IMR-90 (cell line): ENCODE data around the gene ARHGEF1. TPM values are rescaled to one million over a fixed set of nuclear protein-coding genes. Genes with fewer than 3 reads are reported as not detected.

ENCODE experiments used
- ATAC-seq: fragments of 200-7000 bp; cut with Tn5 transposase; 2 replicates; pipeline ENCODE4 v1.9.1; 2020; ENCODE audit warnings: low read depth, mild to moderate bottlenecking, moderate library complexity
- BruUV-seq: library from RNA; stranded (reverse); fragments of 400-500 nt; replicated peaks from 2 replicates; lab custom pipeline; 2021; lab: Mats Ljungman, UMichigan
- CTCF ChIA-PET: fragments of 300-600 bp; formaldehyde crosslinking; extraction: SDS; loops from one replicate; lab custom pipeline; 2021; ENCODE audit warnings: antibody characterized with exemption; lab: Yijun Ruan, JAX
- POLR2A ChIA-PET: fragments of 300-600 bp; sonication (Branson Sonifier 250); formaldehyde crosslinking; loops from one replicate; lab custom pipeline; 2022; ENCODE audit warnings: antibody characterized with exemption; ENCODE audit not compliant: unreplicated experiment; lab: Charles Lee
- DNase-seq: peaks from one replicate; pipeline ENCODE4 v3.0.0; 2013
- H2AFZ ChIP-seq: replicated peaks from 2 replicates; pipeline ENCODE3; 2013; ENCODE audit warnings: low read length, mild to moderate bottlenecking; ENCODE audit not compliant: poor library complexity
- H2AK5ac ChIP-seq: 2 replicates; pipeline ENCODE4 v1.6.1; 2013; ENCODE audit warnings: low read depth, low read length, inconsistent platforms
- H2AK9ac ChIP-seq: replicated peaks from 2 replicates; pipeline ENCODE3; 2013; ENCODE audit warnings: mild to moderate bottlenecking, low read depth, low read length, moderate library complexity; ENCODE audit not compliant: poor library complexity
- H2BK120ac ChIP-seq: 2 replicates; pipeline ENCODE4 v1.6.1; 2013; ENCODE audit warnings: low read depth, low read length, inconsistent platforms
- H2BK15ac ChIP-seq: 3 replicates; pipeline ENCODE4 v1.6.1; 2013; ENCODE audit warnings: low read depth, low read length, inconsistent platforms
- H2BK20ac ChIP-seq: 2 replicates; pipeline ENCODE4 v1.6.1; 2013; ENCODE audit warnings: low read depth, mild to moderate bottlenecking, inconsistent platforms, low read length, moderate library complexity
- H2BK5ac ChIP-seq: 2 replicates; pipeline ENCODE4 v1.6.1; 2013; ENCODE audit warnings: mild to moderate bottlenecking, low read depth, low read length, inconsistent platforms; ENCODE audit not compliant: poor library complexity, severe bottlenecking
- H3K14ac ChIP-seq: replicated peaks from 2 replicates; pipeline ENCODE4 v1.6.1; 2013; ENCODE audit warnings: low read depth, low read length, inconsistent platforms
- H3K18ac ChIP-seq: 2 replicates; pipeline ENCODE4 v1.6.1; 2013; ENCODE audit warnings: low read depth, low read length, control low read depth
- H3K23ac ChIP-seq: 2 replicates; pipeline ENCODE4 v1.6.1; 2013; ENCODE audit warnings: low read depth, low read length, inconsistent platforms
- H3K27ac ChIP-seq: 2 replicates; pipeline ENCODE4 v1.5.1; 2013; ENCODE audit warnings: mild to moderate bottlenecking, control low read depth, low read length; ENCODE audit not compliant: insufficient read depth
- H3K27me3 ChIP-seq: 2 replicates; pipeline ENCODE4 v1.6.1; 2013; ENCODE audit warnings: low read length; ENCODE audit not compliant: control insufficient read depth, insufficient read depth
- H3K36me3 ChIP-seq: 2 replicates; pipeline ENCODE4 v1.6.1; 2013; ENCODE audit warnings: low read length, mixed read lengths; ENCODE audit not compliant: control insufficient read depth, insufficient read depth
- H3K4ac ChIP-seq: 2 replicates; pipeline ENCODE4 v1.6.1; 2013; ENCODE audit warnings: low read depth, low read length, inconsistent platforms
- H3K4me1 ChIP-seq: 2 replicates; pipeline ENCODE4 v1.6.1; 2013; ENCODE audit warnings: low read length, mixed read lengths; ENCODE audit not compliant: control insufficient read depth, insufficient read depth
- H3K4me2 ChIP-seq: 2 replicates; pipeline ENCODE4 v1.6.1; 2013; ENCODE audit warnings: low read depth, mild to moderate bottlenecking, control low read depth, low read length, moderate library complexity
- H3K4me3 ChIP-seq: 2 replicates; pipeline ENCODE4 v1.5.1; 2013; ENCODE audit warnings: low read depth, mild to moderate bottlenecking, control low read depth, low read length, moderate library complexity; ENCODE audit not compliant: insufficient read depth
- H3K56ac ChIP-seq: 2 replicates; pipeline ENCODE4 v1.6.1; 2013; ENCODE audit warnings: low read length, inconsistent platforms; ENCODE audit not compliant: insufficient read depth; ENCODE audit errors: extremely low read depth
- H3K79me1 ChIP-seq, 2 experiments: 2 replicates each; pipeline ENCODE4 v1.6.1; 2013; ENCODE audit warnings: low read length in 2 of 2, inconsistent platforms in 1 of 2, low read depth in 1 of 2
- H3K9ac ChIP-seq: 2 replicates; pipeline ENCODE4 v1.6.1; 2013; ENCODE audit warnings: low read depth, low read length, control low read depth
- H3K9me1 ChIP-seq: 2 replicates; pipeline ENCODE4 v1.6.1; 2013; ENCODE audit warnings: low read length, inconsistent platforms; ENCODE audit not compliant: insufficient read depth
- H3K9me3 ChIP-seq: 2 replicates; pipeline ENCODE4 v1.6.1; 2013; ENCODE audit warnings: low read length; ENCODE audit not compliant: control insufficient read depth, insufficient read depth
- H4K20me1 ChIP-seq: 2 replicates; pipeline ENCODE4 v1.6.1; 2013; ENCODE audit warnings: low read length, inconsistent platforms; ENCODE audit not compliant: insufficient read depth
- H4K5ac ChIP-seq: 2 replicates; pipeline ENCODE4 v1.6.1; 2013; ENCODE audit warnings: mild to moderate bottlenecking, low read depth, low read length, control low read depth
- H4K8ac ChIP-seq, 2 experiments: 2 replicates each; pipeline ENCODE4 v1.6.1; 2013; ENCODE audit warnings: low read depth in 2 of 2, low read length in 2 of 2, control low read depth in 1 of 2, inconsistent platforms in 1 of 2
- H4K91ac ChIP-seq: 2 replicates; pipeline ENCODE4 v1.6.1; 2013; ENCODE audit warnings: low read depth, low read length, inconsistent platforms; ENCODE audit not compliant: insufficient read depth
- BHLHE40 ChIP-seq: fragments of 150-350 bp; IDR thresholded peaks from 2 replicates; pipeline ENCODE4 v1.6.1; 2016; ENCODE audit warnings: mild to moderate bottlenecking, low read depth, low read length
- MAZ ChIP-seq: IDR thresholded peaks from 2 replicates; pipeline ENCODE4 v1.6.1; 2012; ENCODE audit warnings: low read depth, mild to moderate bottlenecking, low read length, improper control_type of control experiment, moderate library complexity, borderline replicate concordance
- MXI1 ChIP-seq: IDR thresholded peaks from 2 replicates; pipeline ENCODE4 v1.6.1; 2012; ENCODE audit warnings: low read depth, mild to moderate bottlenecking, low read length, moderate library complexity, borderline replicate concordance
- NFE2L2 ChIP-seq: fragments of 150-350 bp; IDR thresholded peaks from 2 replicates; pipeline ENCODE4 v1.6.1; 2016; ENCODE audit warnings: low read depth, mild to moderate bottlenecking, low read length
- POLR2A ChIP-seq: IDR thresholded peaks from 2 replicates; pipeline ENCODE4 v1.6.1; 2012; ENCODE audit warnings: mild to moderate bottlenecking, low read depth, low read length
- RAD21 ChIP-seq: IDR thresholded peaks from 2 replicates; pipeline ENCODE4 v1.6.1; 2012; ENCODE audit warnings: low read length, improper control_type of control experiment
- RCOR1 ChIP-seq: IDR thresholded peaks from 2 replicates; pipeline ENCODE4 v1.6.1; 2012; ENCODE audit warnings: mild to moderate bottlenecking, low read length, improper control_type of control experiment; ENCODE audit not compliant: insufficient replicate concordance
- RFX5 ChIP-seq: IDR thresholded peaks from 2 replicates; pipeline ENCODE4 v1.8.0; 2012; ENCODE audit warnings: low read depth, mild to moderate bottlenecking, low read length, moderate library complexity
- SMC3 ChIP-seq: fragments of 150-350 bp; IDR thresholded peaks from 2 replicates; pipeline ENCODE4 v1.6.1; 2016; ENCODE audit warnings: low read depth, mild to moderate bottlenecking, antibody characterized with exemption, low read length, moderate library complexity
- USF2 ChIP-seq: fragments of 150-350 bp; IDR thresholded peaks from 2 replicates; pipeline ENCODE4 v1.6.1; 2017; ENCODE audit warnings: mild to moderate bottlenecking, antibody characterized with exemption, low read length, low read depth
- WGBS, 2 experiments: methylation state at CpG; one replicate each; pipeline versions ENCODE4 v1.1.5 to v1.1.7; 2013; ENCODE audit warnings: missing lambda C conversion rate in 2 of 2; ENCODE audit not compliant: insufficient read length in 1 of 2; ENCODE audit errors: extremely low coverage in 2 of 2; 5-methylcytosine and 5-hydroxymethylcytosine counted together
- dilution Hi-C: fragments of 300-500 bp; cut with HindIII; formaldehyde crosslinking; loops from one replicate; pipeline ENCODE4 v1.14.3; 2018; ENCODE audit warnings: low sequenced_read_pairs; ENCODE audit not compliant: unreplicated experiment
- in situ Hi-C: fragments of 300-500 bp; cut with MboI; formaldehyde crosslinking; loops from 3 replicates; pipeline ENCODE4 v1.14.3; 2019; ENCODE audit warnings: low sequenced_read_pairs, inconsistent platforms, mixed read lengths
- intact Hi-C: fragments of 100-400 bp; cut with micrococcal nuclease; formaldehyde crosslinking; loops from 2 replicates; pipeline ENCODE4 v1.10.0; 2022
- polyA plus RNA-seq, 3 experiments: library from polyadenylated mRNA; depleted of rRNA; stranded (reverse); fragments of >200 nt; gene quantifications; 2 replicates each; pipeline ENCODE4 v1.2.3, GENCODE V29; 2012; ENCODE audit warnings: low replicate concordance in 1 of 3
- total RNA-seq: library from RNA; depleted of rRNA; stranded (reverse); fragments of >200 nt; gene quantifications from 2 replicates; pipeline ENCODE4 v1.2.3, GENCODE V29; 2012
- TF ChIP-seq, protein P1 (sequence below): fragments of 150-350 bp; IDR thresholded peaks from 2 replicates; pipeline ENCODE4 v1.6.1; 2016; ENCODE audit warnings: low read depth, mild to moderate bottlenecking, low read length, moderate library complexity, borderline replicate concordance

Gene ARHGEF1
- total and polyA plus RNA-seq, 2 of the 4 experiments (the other 2 are of a cell fraction), result 11.5 to 47.1 TPM

DNA sequence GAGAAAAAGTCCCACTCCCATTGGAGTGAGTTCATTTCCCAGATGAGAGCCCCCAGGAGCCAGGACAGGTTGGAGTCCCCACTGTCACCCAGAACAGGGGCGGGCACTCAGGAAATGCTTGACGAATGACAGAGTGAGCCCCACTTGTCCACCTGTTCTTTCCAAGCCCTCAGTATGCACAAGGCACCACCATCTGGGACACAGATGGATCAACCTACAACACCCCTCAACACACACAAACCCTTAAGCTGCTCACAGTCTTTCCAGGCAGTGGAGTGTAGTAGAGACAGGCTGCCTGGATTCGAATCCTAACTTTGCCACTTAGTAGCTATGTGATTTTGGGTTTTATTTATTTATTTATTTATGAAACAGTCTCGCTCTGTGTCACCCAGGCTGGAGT is 8.0 kb downstream of the ARHGEF1 start:
- H3K4me3 ChIP-seq, result no peak overlapping the region
- no peak overlapping the region for H2BK15ac ChIP-seq
- ATAC-seq (no peak), DNase-seq (no peak)
- H2AK5ac ChIP-seq, result no peak overlapping the region
- no peaks in the 10 kb centered on the region for H3K9me3 ChIP-seq
- no peak overlapping the region for H3K9ac ChIP-seq
- peaks cover 5% of the 10 kb centered on the region; the same call in 1 of the 2 replicates for H3K4me1 ChIP-seq
- no peaks in the 10 kb centered on the region for H3K27me3 ChIP-seq
- dilution Hi-C loops, result no loop called here
- no peak overlapping the region for H2BK20ac ChIP-seq
- BruUV-seq, result no TSS peak
- H2AFZ ChIP-seq, result no peak overlapping the region
- H4K20me1 ChIP-seq, result peaks cover 30% of the 10 kb centered on the region
- in situ Hi-C loops, result no loop called here
- no peak overlapping the region for H3K4me2 ChIP-seq
- H3K27ac ChIP-seq, result no peak overlapping the region
- intact Hi-C loops, result no loop called here
- no peak overlapping the region for H2BK120ac ChIP-seq
- H3K56ac ChIP-seq, result no peak overlapping the region
- peaks cover 8% of the 10 kb centered on the region; the same call in 1 of the 2 replicates for H3K9me1 ChIP-seq
- H3K36me3 ChIP-seq, result peaks cover 53% of the 10 kb centered on the region
- H4K91ac ChIP-seq, result no peak overlapping the region
- no peak overlapping the region for H3K23ac ChIP-seq
- H2AK9ac ChIP-seq, result no peak overlapping the region
- no peak overlapping the region for H2BK5ac ChIP-seq
- H3K14ac ChIP-seq, result no peak overlapping the region
- H3K79me1 ChIP-seq, result peaks cover 21 to 46% of the 10 kb centered on the region in 2 experiments
- no peak overlapping the region for H4K5ac ChIP-seq
- no CpG with 5 or more reads among the region's 4 CpGs for WGBS, 2 experiments
- ChIA-PET POLR2A (no interaction called here), CTCF (no interaction called here)
- no peak overlapping the region for H3K4ac ChIP-seq
- TF ChIP-seq RAD21 (no peak), USF2 (no peak), MXI1 (no peak), NFE2L2 (no peak), SMC3 (no peak), RCOR1 (no peak), RFX5 (no peak), BHLHE40 (no peak), POLR2A (no peak), MAZ (no peak)
- TF ChIP-seq, protein P1, sequence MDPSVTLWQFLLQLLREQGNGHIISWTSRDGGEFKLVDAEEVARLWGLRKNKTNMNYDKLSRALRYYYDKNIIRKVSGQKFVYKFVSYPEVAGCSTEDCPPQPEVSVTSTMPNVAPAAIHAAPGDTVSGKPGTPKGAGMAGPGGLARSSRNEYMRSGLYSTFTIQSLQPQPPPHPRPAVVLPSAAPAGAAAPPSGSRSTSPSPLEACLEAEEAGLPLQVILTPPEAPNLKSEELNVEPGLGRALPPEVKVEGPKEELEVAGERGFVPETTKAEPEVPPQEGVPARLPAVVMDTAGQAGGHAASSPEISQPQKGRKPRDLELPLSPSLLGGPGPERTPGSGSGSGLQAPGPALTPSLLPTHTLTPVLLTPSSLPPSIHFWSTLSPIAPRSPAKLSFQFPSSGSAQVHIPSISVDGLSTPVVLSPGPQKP, result no peak
- H3K18ac ChIP-seq, result no peak overlapping the region
- H4K8ac ChIP-seq, result no peak overlapping the region
